ENCODE measurements around the gene VIT.

- TF ChIP-seq EZH2phosphoT487 (IDR thresholded peaks at IDR 0.05; ENCODE audit: borderline replicate concordance, low read length), result no peak
- no peak for TF ChIP-seq CTCF (conservative IDR thresholded peaks at IDR 0.05; ENCODE audit: low read depth, low read length)
These were observed 3.8 kb downstream of the VIT start for GRCh38 chr2:36700311-36700710.
